T-helper 2 cell treated with Interferon-gamma antibody and Interleukin-4, amounts not matched to agents 5 μg/mL and 100 μg/mL, for 36 hours (primary cell): ENCODE data around the gene EDDM13.
"Not testable (repeated sequence)": the region's sequence is repeated elsewhere in the genome, so short reads cannot be mapped to it uniquely, and the experiment has no call there.

Experiments
- DNase-seq: peaks from one replicate; pipeline ENCODE4 v3.0.0; 2021; ENCODE audit warnings: low spot score
- H3K27ac Mint-ChIP-seq: one replicate; pipeline ENCODE4 v1.8.0; 2021; ENCODE audit warnings: mild to moderate bottlenecking, mixed read lengths
- H3K27me3 Mint-ChIP-seq: one replicate; pipeline ENCODE4 v1.8.0; 2021; ENCODE audit warnings: low read depth, mixed read lengths
- H3K36me3 Mint-ChIP-seq: one replicate; pipeline ENCODE4 v1.8.0; 2021; ENCODE audit warnings: low read depth, mixed read lengths
- H3K4me1 Mint-ChIP-seq: one replicate; pipeline ENCODE4 v1.8.0; 2021; ENCODE audit warnings: low read depth, mixed read lengths
- H3K4me3 Mint-ChIP-seq: one replicate; pipeline ENCODE4 v1.8.0; 2022; ENCODE audit warnings: mild to moderate bottlenecking, moderate library complexity, mixed read lengths
- H3K9me3 Mint-ChIP-seq: one replicate; pipeline ENCODE4 v1.8.0; 2021; ENCODE audit warnings: mixed read lengths

The EDDM13 gene

DNA sequence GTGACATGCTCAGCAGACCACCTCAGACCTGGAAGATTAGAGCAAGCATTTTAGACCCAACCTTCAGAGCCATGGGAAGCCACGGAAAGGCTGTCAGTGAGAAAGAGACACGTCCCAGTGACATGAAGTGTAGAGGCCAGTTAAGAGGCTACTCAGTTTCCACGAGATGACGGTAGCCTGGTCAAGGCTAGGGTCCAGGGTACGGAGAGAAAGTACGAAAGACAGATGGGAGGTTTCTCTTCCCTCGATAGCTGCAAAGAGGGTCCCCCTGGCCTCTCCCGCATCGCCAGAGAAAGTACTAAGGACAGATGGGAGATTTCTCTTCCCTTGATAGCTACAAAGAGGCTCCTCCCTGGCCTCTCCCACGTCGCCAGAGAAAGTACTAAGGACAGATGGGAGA lies 33.5 kb downstream of the EDDM13 start:
- Mint-ChIP-seq H3K36me3 (peaks cover 14% of the 10 kb centered on the region), H3K27ac (no peak overlapping the region), H3K9me3 (no peaks in the 10 kb centered on the region), H3K4me1 (peaks cover 8% of the 10 kb centered on the region), H3K27me3 (no peaks in the 10 kb centered on the region), H3K4me3 (no peak overlapping the region)
- no peak for DNase-seq

DNA sequence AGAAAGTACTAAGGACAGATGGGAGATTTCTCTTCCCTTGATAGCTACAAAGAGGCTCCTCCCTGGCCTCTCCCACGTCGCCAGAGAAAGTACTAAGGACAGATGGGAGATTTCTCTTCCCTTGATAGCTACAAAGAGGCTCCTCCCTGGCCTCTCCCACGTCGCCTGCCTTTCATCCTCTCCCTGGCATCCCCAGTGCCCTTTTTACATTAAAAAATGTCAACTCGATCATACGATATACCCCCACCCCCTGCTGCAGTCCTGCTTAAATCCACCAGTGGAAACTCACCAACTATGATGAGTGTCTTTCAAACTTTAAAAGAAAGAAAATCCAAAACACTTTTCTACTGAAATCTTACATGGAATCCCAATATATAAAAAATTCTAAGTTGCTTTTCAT lies 34.5 kb downstream of the EDDM13 start:
- peaks cover 15% of the 10 kb centered on the region for H3K36me3 Mint-ChIP-seq
- H3K4me1 Mint-ChIP-seq, H3K27ac Mint-ChIP-seq, DNase-seq, H3K27me3 Mint-ChIP-seq, H3K4me3 Mint-ChIP-seq, H3K9me3 Mint-ChIP-seq: not testable (repeated sequence)

DNA sequence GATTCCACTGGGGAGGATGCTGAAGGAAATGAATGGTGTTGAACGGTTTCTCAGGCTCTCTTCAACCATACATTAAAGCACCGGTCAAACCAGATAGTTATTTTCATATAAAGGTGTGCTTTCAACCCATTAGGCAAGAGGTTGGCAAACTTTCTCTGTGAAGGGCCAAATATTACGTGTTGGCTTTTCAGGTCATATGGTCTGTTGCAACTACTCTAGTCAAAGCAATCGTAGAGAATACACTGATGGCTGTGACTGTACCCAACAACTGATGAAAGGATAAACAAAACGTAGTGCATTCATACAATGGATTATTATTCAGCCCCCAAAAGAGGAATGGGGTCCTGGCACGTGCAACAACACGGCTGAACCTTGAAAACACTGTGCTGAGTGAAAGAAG lies 36.2 kb downstream of the EDDM13 start:
- DNase-seq, result no peak
- Mint-ChIP-seq H3K27ac (no peak overlapping the region), H3K36me3 (peaks cover 21% of the 10 kb centered on the region), H3K9me3 (no peaks in the 10 kb centered on the region), H3K27me3 (no peaks in the 10 kb centered on the region), H3K4me3 (no peak overlapping the region), H3K4me1 (peaks cover 18% of the 10 kb centered on the region)

DNA sequence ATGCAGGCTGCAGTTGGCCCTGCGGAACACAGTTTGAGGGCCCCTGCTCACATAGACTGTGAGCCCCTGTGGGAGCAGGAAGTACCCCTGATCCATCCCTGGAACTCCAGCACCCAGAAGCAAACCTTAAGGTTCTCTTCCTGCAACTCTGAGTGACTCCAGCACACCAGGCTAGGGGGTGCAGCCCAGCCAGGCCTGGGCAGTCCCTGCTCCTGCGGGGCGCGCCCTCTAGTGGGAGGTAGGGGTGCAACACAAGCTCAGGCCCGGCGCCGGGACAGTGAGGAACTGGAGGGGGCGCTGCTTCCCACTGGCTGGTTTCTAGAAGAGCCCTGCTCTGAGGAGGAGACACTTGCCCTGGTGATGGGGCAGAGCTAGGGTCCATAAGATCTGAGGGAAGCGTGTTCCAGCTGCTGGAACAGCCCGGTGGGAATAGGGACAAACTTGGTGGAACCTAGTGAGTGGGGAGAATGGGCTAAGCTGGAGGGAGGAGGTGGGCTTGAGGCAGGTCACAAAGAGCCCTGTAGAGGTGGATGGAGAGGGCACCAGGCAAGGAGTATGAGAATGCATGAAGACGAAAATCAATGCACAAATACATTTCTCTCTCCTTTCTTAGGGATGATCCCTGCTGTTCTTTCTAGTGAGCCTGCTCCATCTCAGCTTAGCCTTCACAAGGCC lies 37.1 kb downstream of the EDDM13 start:
- no peak overlapping the region for H3K27ac Mint-ChIP-seq

GRCh38 chr19:56310462-56310861 lies 37.9 kb downstream of the EDDM13 start:
- peaks cover 17% of the 10 kb centered on the region for H3K36me3 Mint-ChIP-seq
- H3K9me3 Mint-ChIP-seq, result no peaks in the 10 kb centered on the region
- no peak overlapping the region for H3K4me3 Mint-ChIP-seq
- H3K4me1 Mint-ChIP-seq, result peaks cover 22% of the 10 kb centered on the region
- H3K27ac Mint-ChIP-seq, result no peak overlapping the region
- DNase-seq, result no peak
- H3K27me3 Mint-ChIP-seq, result no peaks in the 10 kb centered on the region

More for the DNA sequence above, 37.1 kb downstream of the EDDM13 start:
- Mint-ChIP-seq H3K4me1 (peaks cover 22% of the 10 kb centered on the region), H3K27me3 (no peaks in the 10 kb centered on the region), H3K36me3 (peaks cover 17% of the 10 kb centered on the region), H3K9me3 (no peaks in the 10 kb centered on the region), H3K4me3 (no peak overlapping the region)
- DNase-seq, result peak; percentile 46

DNA sequence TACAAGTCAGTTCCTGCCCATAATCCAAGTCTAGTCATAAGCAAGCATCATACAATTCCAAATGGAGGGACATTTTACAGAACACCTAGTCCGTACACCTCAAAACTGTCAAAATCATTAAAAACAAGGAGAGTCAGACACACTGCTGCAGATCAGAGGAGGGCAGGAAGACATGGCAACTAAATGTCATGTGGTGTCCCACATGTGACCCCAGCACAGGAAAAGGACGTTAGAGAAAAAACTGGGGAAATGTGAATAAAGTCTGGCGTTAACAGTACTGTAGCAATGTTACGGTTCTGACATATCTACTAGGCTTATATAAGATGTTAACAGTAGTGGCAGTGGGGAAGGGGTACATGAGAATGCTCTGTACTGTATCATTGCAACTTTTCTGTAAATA lies 39.8 kb downstream of the EDDM13 start:
- Mint-ChIP-seq H3K9me3 (no peaks in the 10 kb centered on the region), H3K4me3 (peak overlapping the region; percentile 30), H3K4me1 (peaks cover 22% of the 10 kb centered on the region), H3K36me3 (peaks cover 16% of the 10 kb centered on the region), H3K27me3 (no peaks in the 10 kb centered on the region), H3K27ac (peak overlapping the region; percentile 43)
- DNase-seq, result no peak

DNA sequence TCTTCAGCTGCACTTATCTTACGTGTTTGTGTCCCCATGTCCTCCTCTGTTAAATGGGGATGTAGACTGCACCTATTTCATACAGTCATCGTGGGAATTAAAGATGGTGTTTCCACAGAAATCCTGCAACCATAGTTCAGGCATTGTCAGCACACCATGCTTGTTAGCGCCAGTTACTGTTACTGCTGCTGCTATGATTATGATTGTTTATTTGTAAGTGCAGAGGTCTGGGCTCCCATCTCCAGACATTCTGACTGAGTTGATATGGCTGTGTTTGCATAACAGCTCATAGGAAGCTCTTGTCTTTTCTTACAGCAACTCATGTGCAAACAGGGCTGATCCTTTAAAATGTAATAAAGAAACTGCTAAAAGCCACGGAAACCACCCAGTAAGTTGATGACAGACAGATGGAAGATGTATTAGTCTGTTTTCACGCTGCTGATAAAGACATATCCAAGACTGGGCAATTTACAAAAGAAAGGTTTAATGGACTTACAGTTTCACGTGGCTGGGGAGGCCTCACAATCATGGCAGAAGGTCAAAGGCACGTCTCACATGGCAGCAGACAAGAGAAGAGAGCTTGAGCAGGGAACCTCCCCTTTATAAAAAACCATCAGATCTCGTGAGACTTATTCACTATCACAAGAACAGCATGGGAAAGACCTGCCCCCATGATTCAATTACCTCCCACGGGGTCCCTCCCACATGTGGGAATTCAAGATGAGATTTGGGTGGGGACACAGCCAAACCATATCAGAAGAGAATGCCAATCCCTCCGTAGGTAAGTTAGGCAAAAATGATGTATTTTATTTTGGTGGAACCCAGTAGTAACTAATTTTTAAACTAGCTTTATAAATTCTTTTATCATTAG lies 40.5 kb downstream of the EDDM13 start:
- peak overlapping the region; percentile 99 for H3K4me3 Mint-ChIP-seq
- no peaks in the 10 kb centered on the region for H3K9me3 Mint-ChIP-seq
- H3K4me1 Mint-ChIP-seq, result peaks cover 22% of the 10 kb centered on the region
- peak overlapping the region; percentile 99 for H3K27ac Mint-ChIP-seq
- H3K27me3 Mint-ChIP-seq, result no peaks in the 10 kb centered on the region
- peaks cover 16% of the 10 kb centered on the region for H3K36me3 Mint-ChIP-seq
- peak; percentile 12 for DNase-seq

DNA sequence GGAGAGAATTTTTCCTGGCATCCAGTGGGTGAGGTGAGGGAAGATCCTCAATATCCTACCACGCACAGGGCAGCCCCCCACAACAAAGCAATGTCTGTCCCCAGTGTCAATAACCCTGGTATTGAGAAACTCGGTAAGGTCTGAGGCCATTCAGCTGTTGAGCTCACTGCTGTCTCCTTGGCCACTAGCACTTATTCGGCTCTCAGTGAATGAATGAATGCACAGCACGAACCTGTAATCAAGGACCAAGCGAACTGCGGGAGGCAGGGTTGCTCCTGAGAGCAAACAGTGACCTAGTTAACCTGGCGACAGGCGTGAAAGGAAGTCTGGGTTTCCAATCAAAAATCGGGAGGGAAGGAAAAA lies 41.5 kb downstream of the EDDM13 start:
- peaks cover 15% of the 10 kb centered on the region for H3K36me3 Mint-ChIP-seq
- H3K27me3 Mint-ChIP-seq, result no peaks in the 10 kb centered on the region
- H3K4me1 Mint-ChIP-seq, result peaks cover 22% of the 10 kb centered on the region
- H3K27ac Mint-ChIP-seq, result peak overlapping the region; percentile 99
- no peak for DNase-seq
- H3K4me3 Mint-ChIP-seq, result peak overlapping the region; percentile 99
- no peaks in the 10 kb centered on the region for H3K9me3 Mint-ChIP-seq

- H3K27ac Mint-ChIP-seq, result peak within 1 kb of the TSS; percentile 99
- H3K9me3 Mint-ChIP-seq, result no peaks in the 10 kb centered on the region
- H3K27me3 Mint-ChIP-seq, result no peaks in the 10 kb centered on the region
- H3K4me3 Mint-ChIP-seq, result peak within 1 kb of the TSS; percentile 99
- peaks cover 22% of the 10 kb centered on the region for H3K4me1 Mint-ChIP-seq
- H3K36me3 Mint-ChIP-seq, result peaks cover 14% of the 10 kb centered on the region
- DNase-seq, result peak; percentile 94
These were observed 42.0 kb downstream of the EDDM13 start, which contains the start of gene ZSCAN5A for GRCh38 chr19:56314381-56315076. Gene ZSCAN5A (minus strand): TSS chr19:56314839. CDS start chr19:56225046, 89,793 bp downstream.

DNA sequence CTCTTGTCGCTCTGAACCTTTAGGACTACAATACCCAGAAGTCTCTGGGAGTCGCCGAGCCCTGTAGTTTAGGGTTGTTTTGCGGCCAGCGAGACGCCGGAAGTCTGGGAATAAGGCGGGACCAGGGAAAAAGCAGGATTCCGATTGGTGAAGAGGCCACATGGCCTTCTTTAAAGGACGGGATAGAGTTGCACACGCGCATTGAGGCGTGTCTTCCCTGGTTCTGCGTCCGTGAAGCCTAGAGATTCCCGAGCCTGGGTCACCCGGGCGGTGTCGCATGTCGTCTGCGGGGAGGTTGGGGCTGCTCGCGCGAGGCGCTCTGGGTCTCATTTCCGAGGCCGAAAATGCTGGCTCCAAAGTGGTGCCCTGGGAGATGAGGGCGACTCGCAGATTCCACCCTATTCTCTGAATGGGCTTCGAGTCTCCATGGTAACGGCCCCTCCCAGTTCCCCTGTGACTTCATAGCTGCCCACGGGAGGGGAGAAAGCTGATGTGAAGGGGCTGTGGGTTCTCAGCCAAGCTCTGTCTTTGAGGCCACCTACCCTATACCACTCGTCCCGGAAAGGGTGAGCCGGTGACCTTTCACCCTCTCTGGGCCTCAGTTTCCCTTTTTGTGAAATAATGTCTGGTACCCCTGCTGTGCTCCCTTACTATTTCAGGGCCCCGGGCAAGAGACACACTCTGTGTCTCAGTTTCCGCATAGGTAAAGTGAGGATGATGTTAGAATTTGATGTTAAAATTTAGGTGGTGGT lies 42.7 kb downstream of the EDDM13 start:
- peak; percentile 92 for DNase-seq
- no peaks in the 10 kb centered on the region for H3K9me3 Mint-ChIP-seq
- peak overlapping the region; percentile 99 for H3K4me3 Mint-ChIP-seq
- peak overlapping the region; percentile 99 for H3K27ac Mint-ChIP-seq
- H3K4me1 Mint-ChIP-seq, result peaks cover 22% of the 10 kb centered on the region
- peaks cover 11% of the 10 kb centered on the region for H3K36me3 Mint-ChIP-seq
- no peaks in the 10 kb centered on the region for H3K27me3 Mint-ChIP-seq

DNA sequence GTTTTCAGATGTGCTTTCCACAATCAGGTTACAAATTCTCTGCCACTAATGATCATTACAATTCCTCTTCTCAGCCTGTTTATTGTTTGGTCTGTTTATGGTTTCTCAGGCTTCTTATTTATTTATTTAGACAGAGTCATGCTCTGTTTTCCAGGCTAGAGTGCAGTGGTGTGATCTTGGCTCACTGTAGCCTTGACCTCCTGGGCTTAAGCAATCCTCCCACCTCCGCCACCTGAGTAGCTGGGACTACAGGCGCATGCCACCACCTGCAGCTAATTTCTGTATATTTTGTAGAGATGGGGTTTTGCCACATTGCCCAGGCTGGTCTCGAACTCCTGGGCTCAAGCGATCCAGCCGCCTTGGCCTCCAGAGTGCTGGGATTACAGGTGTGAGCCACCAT lies 44.2 kb downstream of the EDDM13 start:
- Mint-ChIP-seq H3K4me3 (no peak overlapping the region), H3K36me3 (peaks cover 8% of the 10 kb centered on the region), H3K9me3 (no peaks in the 10 kb centered on the region), H3K4me1 (peaks cover 20% of the 10 kb centered on the region), H3K27me3 (no peaks in the 10 kb centered on the region), H3K27ac (no peak overlapping the region)
- no peak for DNase-seq

DNA sequence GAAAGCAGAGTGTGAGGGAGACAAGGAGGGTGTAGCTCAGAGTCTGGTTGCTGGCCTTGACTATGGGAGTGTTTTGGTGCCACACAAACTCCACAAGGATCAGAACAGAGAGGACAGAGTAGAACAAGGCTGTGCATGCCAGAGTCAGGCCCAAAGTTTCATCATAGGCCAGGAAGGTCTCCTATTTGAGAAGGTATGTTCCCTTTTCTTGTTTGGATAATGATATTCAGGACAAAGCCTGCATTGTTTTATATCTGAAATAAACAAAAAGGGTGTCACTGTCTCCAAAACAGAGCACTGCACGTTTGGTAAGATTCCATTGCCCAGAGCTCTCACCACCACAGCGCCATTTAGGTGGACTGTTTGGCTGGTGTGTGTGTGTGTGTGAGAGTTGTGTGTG lies 45.2 kb downstream of the EDDM13 start:
- DNase-seq, result no peak
- Mint-ChIP-seq H3K27me3 (no peaks in the 10 kb centered on the region), H3K9me3 (no peaks in the 10 kb centered on the region), H3K4me1 (peaks cover 15% of the 10 kb centered on the region), H3K4me3 (no peak overlapping the region), H3K27ac (no peak overlapping the region), H3K36me3 (peaks cover 4% of the 10 kb centered on the region)

- H3K4me1 Mint-ChIP-seq, result peaks cover 3% of the 10 kb centered on the region
- H3K27ac Mint-ChIP-seq, result no peak overlapping the region
- no peak for DNase-seq
These were observed 47.4 kb downstream of the EDDM13 start for GRCh38 chr19:56319991-56320390.

More at GRCh38 chr19:56319991-56320390, 47.4 kb downstream of the EDDM13 start:
- no peak overlapping the region for H3K4me3 Mint-ChIP-seq
- H3K36me3 Mint-ChIP-seq, result no peaks in the 10 kb centered on the region
- no peaks in the 10 kb centered on the region for H3K27me3 Mint-ChIP-seq
- H3K9me3 Mint-ChIP-seq, result no peaks in the 10 kb centered on the region
